ENCODE data around the gene ZNF253. TPM values are rescaled to one million over a fixed set of nuclear protein-coding genes. Genes with fewer than 3 reads are reported as not detected.
"Not testable (repeated sequence)": the region's sequence is repeated elsewhere in the genome, so short reads cannot be mapped to it uniquely, and the experiment has no call there.

Gene ZNF253
- total RNA-seq, 1 donor from 2014 or later = 41.2 TPM

GRCh38 chr19:19892055-19892941, 26.6 kb downstream of the ZNF253 start:
- DNase-seq (ENCODE audit: low spot score in 2 of 2); FAIRE-seq: not testable (repeated sequence)

- DNase-seq (ENCODE audit: low spot score in 2 of 2) = no peak
- FAIRE-seq = no peak
Observed at GRCh38 chr19:19900139-19900728, 34.6 kb downstream of the ZNF253 start.

GRCh38 chr19:19900729-19901444, 35.2 kb downstream of the ZNF253 start, which contains the start of gene ZNF93:
TSS of gene ZNF93 (plus strand) at chr19:19900946. CDS start at chr19:19901089, 143 bp downstream.
- FAIRE-seq (no peak), DNase-seq (ENCODE audit: low spot score in 2 of 2) (peak; percentile 64 to 86)

GRCh38 chr19:19907551-19907950, 41.9 kb downstream of the ZNF253 start:
- FAIRE-seq = peak; percentile 59
- not testable (repeated sequence) for DNase-seq (ENCODE audit: low spot score in 2 of 2)

GRCh38 chr19:19909654-19910053, 44.0 kb downstream of the ZNF253 start:
- DNase-seq (ENCODE audit: low spot score in 2 of 2) (no peak), FAIRE-seq (no peak)

- no peak for FAIRE-seq
- no peak for DNase-seq (ENCODE audit: low spot score in 2 of 2)
Observed at GRCh38 chr19:19911150-19911549, 45.5 kb downstream of the ZNF253 start.

GRCh38 chr19:19914596-19914995, 48.9 kb downstream of the ZNF253 start:
- DNase-seq (ENCODE audit: low spot score in 2 of 2) (no peak), FAIRE-seq (no peak)

- FAIRE-seq; DNase-seq (ENCODE audit: low spot score in 2 of 2): not testable (repeated sequence)
Observed at GRCh38 chr19:19930417-19930816, 64.7 kb downstream of the ZNF253 start.

- not testable (repeated sequence) for DNase-seq (ENCODE audit: low spot score in 2 of 2); FAIRE-seq
Observed at GRCh38 chr19:19933432-19934314, 68.0 kb downstream of the ZNF253 start.

GRCh38 chr19:19937403-19937802, 71.7 kb downstream of the ZNF253 start:
- no peak for DNase-seq (ENCODE audit: low spot score in 2 of 2)
- FAIRE-seq = no peak

GRCh38 chr19:19938449-19938848, 72.8 kb downstream of the ZNF253 start:
- no peak for DNase-seq (ENCODE audit: low spot score in 2 of 2)
- no peak for FAIRE-seq

- DNase-seq (ENCODE audit: low spot score in 2 of 2) (no peak), FAIRE-seq (no peak)
Observed at GRCh38 chr19:19943848-19944582, 78.3 kb downstream of the ZNF253 start.

Other genes with a start within 250 kb of the ZNF253 start
- 11.4 TPM for gene PBX4, start 247.2 kb upstream of the ZNF253 start, total RNA-seq
- 14.7 TPM for gene LPAR2, start 237.7 kb upstream of the ZNF253 start, total RNA-seq
- gene GMIP, start 222.2 kb upstream of the ZNF253 start, total RNA-seq = 15.1 TPM
- gene ATP13A1, start 202.2 kb upstream of the ZNF253 start, total RNA-seq = 22.0 TPM
- 13.5 TPM for gene ZNF101, start 197.0 kb upstream of the ZNF253 start, total RNA-seq
- gene ZNF14, start 132.8 kb upstream of the ZNF253 start, total RNA-seq = 28.1 TPM
- 57.1 TPM for gene ZNF506, start 44.1 kb upstream of the ZNF253 start, total RNA-seq
- 27.3 TPM for gene ZNF93, start 35.1 kb downstream of the ZNF253 start, total RNA-seq
- 20.0 TPM for gene ZNF682, start 173.6 kb downstream of the ZNF253 start, total RNA-seq
- 2.0 TPM for gene ZNF90, start 212.1 kb downstream of the ZNF253 start, total RNA-seq